ENCODE measurements around the gene NLGN1.

- TF ChIP-seq KAT7 (CRISPR knock-in tag; IDR thresholded peaks at IDR 0.05; ENCODE audit: borderline replicate concordance) (no peak), SREBF2 (CRISPR knock-in tag; IDR thresholded peaks at IDR 0.05) (no peak), ZNF644 (tag; IDR thresholded peaks at IDR 0.05; ENCODE audit: low read depth) (no peak), REST (IDR thresholded peaks at IDR 0.05; ENCODE audit: borderline replicate concordance) (no peak), REST (CRISPR knock-in tag; IDR thresholded peaks at IDR 0.05; ENCODE audit: low read depth) (no peak), NCOR1 (IDR thresholded peaks at IDR 0.05) (no peak), ZNF282 (CRISPR knock-in tag; IDR thresholded peaks at IDR 0.05) (no peak), RAD21 (CRISPR knock-in tag; conservative IDR thresholded peaks at IDR 0.05 in 1 of 2, IDR thresholded peaks at IDR 0.05 in 1 of 2) (no peak)
Observed at GRCh38 chr3:173739726-173740125, 342.2 kb downstream of the NLGN1 start.
